Gastrocnemius medialis (tissue), 4 donors: ENCODE results near the gene HSPB7. TPM values are rescaled to one million over a fixed set of nuclear protein-coding genes. Genes with fewer than 3 reads are reported as not detected.

Source experiments
- ATAC-seq, 2 donors: fragments of 150-250 bp; one replicate each; pipeline ENCODE4 v1.9.1; 2016
- DNase-seq, 2 donors: peaks; one replicate each; pipeline ENCODE4 v3.0.0-alpha.2; 2019
- H3K27ac ChIP-seq, 4 donors: fragments of 200-600 bp; sonication (generic); 1 replicate in 1 of 4; 2 replicates in 3 of 4; pipeline ENCODE4 v1.5.1; 2016 to 2018; ENCODE audit warnings: mild to moderate bottlenecking in 2 of 4, moderate library complexity in 1 of 4
- H3K27me3 ChIP-seq, 3 donors: fragments of 200-600 bp; sonication (generic) in 2 of 3; 1 replicate in 1 of 3; 2 replicates in 2 of 3; pipeline versions ENCODE4 v1.5.1 to v1.6.0; 2016 to 2019; ENCODE audit warnings: mild to moderate bottlenecking in 1 of 3, moderate library complexity in 1 of 3
- H3K36me3 ChIP-seq, 2 donors: fragments of 200-600 bp; sonication (generic) in 1 of 2; one replicate each; pipeline ENCODE4 v1.5.1; 2017 to 2018
- H3K4me1 ChIP-seq, 2 donors: fragments of 200-600 bp; sonication (generic) in 1 of 2; one replicate each; pipeline ENCODE4 v1.5.1; 2016 to 2017; ENCODE audit warnings: mild to moderate bottlenecking in 2 of 2
- H3K4me3 ChIP-seq, 4 donors: fragments of 200-600 bp; sonication (generic) in 3 of 4; 1 replicate in 1 of 4; 2 replicates in 3 of 4; pipeline ENCODE4 v1.5.1; 2016 to 2019; ENCODE audit warnings: mild to moderate bottlenecking in 2 of 4
- H3K9me3 ChIP-seq, 3 donors: fragments of 200-600 bp; sonication (generic) in 2 of 3; 1 replicate in 1 of 3; 2 replicates in 2 of 3; pipeline ENCODE4 v1.5.1; 2016 to 2019
- POLR2A ChIP-seq, 2 donors: fragments of 450-650 bp; IDR thresholded peaks; one replicate each; pipeline ENCODE4 v1.6.1; 2017; ENCODE audit warnings: antibody characterized with exemption in 2 of 2, mild to moderate bottlenecking in 2 of 2, moderate library complexity in 2 of 2
- in situ Hi-C, 4 donors: fragments of 200-750 bp; cut with MboI; loops; one replicate each; pipeline versions ENCODE4 v1.15.0 to v1.8.0; 2017; ENCODE audit warnings: low sequenced_read_pairs in 4 of 4
- intact Hi-C: fragments of 100-400 bp; cut with DNase I; formaldehyde crosslinking; loops from one replicate; pipeline ENCODE4 v1.15.1; 2023; ENCODE audit warnings: low total_unique reads
- total RNA-seq, 4 donors: library from RNA; depleted of rRNA; stranded (reverse); fragments of >200 nt; gene quantifications; one replicate each; pipeline versions ENCODE4 v1.1.0 to v1.2.3, GENCODE V29; 2016
- TF ChIP-seq, protein P1 (sequence below), 5 experiments: fragments of 450-650 bp in 3 of 5; fragments of 200-600 bp in 2 of 5; sonication (generic) in 2 of 5; IDR thresholded peaks in 4 of 5; conservative IDR thresholded peaks in 1 of 5; 1 replicate in 4 of 5; 2 replicates in 1 of 5; pipeline ENCODE4 v1.5.1; 2016 to 2019; ENCODE audit warnings: antibody characterized with exemption in 5 of 5, mild to moderate bottlenecking in 3 of 5, moderate library complexity in 3 of 5

The HSPB7 gene
- total RNA-seq, 4 donors from 2014 or later, result 355 to 1,466 (median 716) TPM

DNA sequence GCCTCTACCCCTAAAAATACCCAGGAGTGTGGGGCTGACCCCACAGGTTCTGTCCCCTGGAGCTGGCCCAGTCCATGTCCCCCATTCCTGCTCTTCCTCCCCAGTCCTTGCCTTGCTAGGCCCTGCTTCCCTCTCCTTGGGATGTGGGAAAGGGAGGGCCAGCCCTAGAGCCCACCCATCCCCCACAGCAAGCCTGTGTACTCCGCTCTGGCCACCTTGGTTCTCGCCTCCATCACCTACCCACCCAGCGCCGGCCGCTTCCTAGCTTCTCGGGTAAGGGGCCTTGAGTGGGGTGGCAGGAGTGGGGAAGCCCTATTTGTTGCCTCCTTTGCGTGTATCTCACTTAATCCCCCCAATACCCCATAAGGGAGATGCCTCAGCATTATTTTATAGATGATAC lies 32.5 kb upstream of the HSPB7 start:
- no peak overlapping the region for H3K4me3 ChIP-seq
- H3K4me1 ChIP-seq, result peaks cover 0 to 4% of the 10 kb centered on the region in 2 donors
- in situ Hi-C loops (loop anchor here in 3 of 4 donors (10.0 to 25.0 kb wide), 2 partner anchors 46 to 238 kb away; partner anchors contain the start of genes SRARP (in 2 of the 3) and UQCRHL (in 1 of the 3)), intact Hi-C loops (loop anchor here (1.0 kb wide), 1 partner anchor 9 kb away; no protein-coding TSS in a partner anchor)
- H3K36me3 ChIP-seq, result no peaks in the 10 kb centered on the region
- DNase-seq, result no peak
- no peaks in the 10 kb centered on the region for H3K9me3 ChIP-seq
- no peak overlapping the region for H3K27ac ChIP-seq
- TF ChIP-seq, protein P1, sequence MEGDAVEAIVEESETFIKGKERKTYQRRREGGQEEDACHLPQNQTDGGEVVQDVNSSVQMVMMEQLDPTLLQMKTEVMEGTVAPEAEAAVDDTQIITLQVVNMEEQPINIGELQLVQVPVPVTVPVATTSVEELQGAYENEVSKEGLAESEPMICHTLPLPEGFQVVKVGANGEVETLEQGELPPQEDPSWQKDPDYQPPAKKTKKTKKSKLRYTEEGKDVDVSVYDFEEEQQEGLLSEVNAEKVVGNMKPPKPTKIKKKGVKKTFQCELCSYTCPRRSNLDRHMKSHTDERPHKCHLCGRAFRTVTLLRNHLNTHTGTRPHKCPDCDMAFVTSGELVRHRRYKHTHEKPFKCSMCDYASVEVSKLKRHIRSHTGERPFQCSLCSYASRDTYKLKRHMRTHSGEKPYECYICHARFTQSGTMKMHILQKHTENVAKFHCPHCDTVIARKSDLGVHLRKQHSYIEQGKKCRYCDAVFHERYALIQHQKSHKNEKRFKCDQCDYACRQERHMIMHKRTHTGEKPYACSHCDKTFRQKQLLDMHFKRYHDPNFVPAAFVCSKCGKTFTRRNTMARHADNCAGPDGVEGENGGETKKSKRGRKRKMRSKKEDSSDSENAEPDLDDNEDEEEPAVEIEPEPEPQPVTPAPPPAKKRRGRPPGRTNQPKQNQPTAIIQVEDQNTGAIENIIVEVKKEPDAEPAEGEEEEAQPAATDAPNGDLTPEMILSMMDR (IDR thresholded peaks at IDR 0.05 in 4 of 5, conservative IDR thresholded peaks at IDR 0.05 in 1 of 5), result no peak
- no peak for TF ChIP-seq POLR2A (IDR thresholded peaks at IDR 0.05)
- no peaks in the 10 kb centered on the region for H3K27me3 ChIP-seq
- no peak for ATAC-seq

DNA sequence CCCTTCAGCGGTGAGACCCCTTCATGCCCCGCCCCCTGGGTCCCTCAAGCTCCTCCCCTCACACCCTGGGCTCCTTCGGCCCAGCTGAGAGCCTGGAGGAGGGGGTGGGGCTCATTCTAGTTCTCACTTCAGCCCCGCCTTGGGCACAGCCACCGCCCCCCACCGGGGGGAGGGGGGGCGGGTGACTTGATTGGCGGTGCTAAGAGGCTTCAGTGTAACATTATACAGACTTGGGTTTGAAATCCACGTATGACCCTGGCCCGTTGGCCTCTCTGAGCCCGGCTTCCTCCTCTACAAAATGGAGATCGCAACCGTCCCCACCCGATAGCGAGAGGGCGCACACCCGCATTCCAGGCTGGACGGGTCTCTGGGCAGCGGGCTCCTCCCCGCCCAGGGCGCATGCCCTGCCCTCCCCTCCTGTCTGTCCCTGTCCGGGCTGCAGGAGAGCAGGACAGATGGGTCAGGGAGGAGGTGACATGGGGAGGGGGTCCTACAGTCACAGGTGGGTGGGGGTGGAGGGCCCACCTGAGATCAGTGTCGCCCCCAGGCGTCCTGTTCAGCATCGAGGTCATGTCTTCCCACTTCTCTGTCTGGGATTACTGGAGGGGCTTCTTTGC lies 30.8 kb upstream of the HSPB7 start:
- TF ChIP-seq, protein P1 (IDR thresholded peaks at IDR 0.05 in 4 of 5, conservative IDR thresholded peaks at IDR 0.05 in 1 of 5), result no peak
- no peak for TF ChIP-seq POLR2A (IDR thresholded peaks at IDR 0.05)
- in situ Hi-C loops (loop anchor here in 1 of 4 donors (10.0 kb wide), 1 partner anchor 54 kb away; no protein-coding TSS in a partner anchor), intact Hi-C loops (loop anchor here (5.0 kb wide), 1 partner anchor 231 kb away; no protein-coding TSS in a partner anchor)
- Histone ChIP-seq H3K27me3 (no peaks in the 10 kb centered on the region), H3K4me1 (peaks cover 0 to 4% of the 10 kb centered on the region in 2 donors), H3K36me3 (no peaks in the 10 kb centered on the region), H3K9me3 (no peaks in the 10 kb centered on the region), H3K27ac (no peak overlapping the region), H3K4me3 (peak overlapping the region; percentile 18 to 45 (median 35))
- DNase-seq, result no peak
- ATAC-seq, result peak; percentile 17 to 22

DNA sequence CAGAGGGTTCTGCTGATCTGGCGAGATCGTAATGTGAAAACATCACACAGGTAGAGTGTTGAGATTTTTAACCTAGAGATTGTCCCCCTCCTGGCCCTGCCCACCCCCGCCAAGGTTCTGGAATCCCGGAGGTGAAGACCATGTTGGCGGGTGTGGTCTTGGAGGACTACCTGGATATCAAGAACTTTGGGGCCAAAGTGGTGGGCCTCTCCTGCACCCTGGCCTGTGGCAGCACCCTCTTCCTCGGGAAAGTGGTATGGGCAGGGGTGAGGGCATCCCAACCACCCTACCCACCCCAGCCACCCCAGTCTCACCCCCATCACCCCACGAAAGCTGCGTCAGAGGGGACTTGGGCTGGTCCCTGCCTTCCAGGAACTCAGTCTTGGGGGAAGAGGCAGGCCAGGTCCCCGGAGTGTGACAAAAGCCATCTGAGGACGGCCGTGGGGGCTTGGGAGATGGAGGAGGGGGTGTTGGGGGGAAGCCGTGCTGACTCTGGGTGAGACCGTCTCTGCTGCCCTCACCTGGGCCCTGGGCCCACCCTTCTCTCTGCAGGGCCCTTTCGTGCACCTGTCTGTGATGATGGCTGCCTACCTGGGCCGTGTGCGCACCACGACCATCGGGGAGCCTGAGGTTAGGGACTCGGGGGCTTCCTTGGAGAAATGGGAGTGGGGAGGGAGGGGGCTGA lies 30.1 kb upstream of the HSPB7 start:
- DNase-seq, result no peak
- in situ Hi-C loops, result loop anchor here in 1 of 4 donors (10.0 kb wide), 1 partner anchor 53 kb away; no protein-coding TSS in a partner anchor
- peaks cover 0 to 4% of the 10 kb centered on the region in 2 donors for H3K4me1 ChIP-seq
- H3K36me3 ChIP-seq, result no peaks in the 10 kb centered on the region
- H3K27ac ChIP-seq, result no peak overlapping the region
- H3K4me3 ChIP-seq, result no peak overlapping the region
- no peak for ATAC-seq
- no peak for TF ChIP-seq POLR2A (IDR thresholded peaks at IDR 0.05)
- TF ChIP-seq, protein P1 (IDR thresholded peaks at IDR 0.05 in 4 of 5, conservative IDR thresholded peaks at IDR 0.05 in 1 of 5), result no peak
- no peaks in the 10 kb centered on the region for H3K9me3 ChIP-seq
- no peaks in the 10 kb centered on the region for H3K27me3 ChIP-seq
- intact Hi-C loops, result loop anchor here (5.0 kb wide), 1 partner anchor 231 kb away; no protein-coding TSS in a partner anchor

DNA sequence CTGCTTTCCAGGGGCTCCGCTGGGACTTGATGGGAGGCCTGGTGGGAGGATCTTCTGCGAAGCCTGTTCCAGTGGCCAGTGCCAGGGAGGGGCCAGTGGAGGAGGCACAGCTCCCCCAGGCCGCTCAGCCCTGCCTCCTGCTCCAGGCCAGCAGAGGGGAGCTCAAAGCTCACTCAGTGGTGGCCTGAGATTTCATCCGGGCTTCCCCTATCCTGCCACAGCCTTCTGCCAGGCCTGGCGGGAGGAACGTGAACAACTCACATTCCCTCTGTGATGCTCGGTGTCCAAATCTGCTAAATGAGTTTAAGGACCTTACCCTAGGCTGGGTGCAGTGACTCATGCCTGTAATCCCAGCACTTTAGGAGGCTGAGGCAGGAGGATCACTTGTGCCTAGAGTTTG lies 29.0 kb upstream of the HSPB7 start:
- no peak for DNase-seq
- in situ Hi-C loops (loop anchor here in 1 of 4 donors (10.0 kb wide), 1 partner anchor 52 kb away; no protein-coding TSS in a partner anchor), intact Hi-C loops (loop anchor here (1.0 to 5.0 kb wide), 2 partner anchors 23 to 230 kb away; no protein-coding TSS in a partner anchor)
- no peaks in the 10 kb centered on the region for H3K36me3 ChIP-seq
- H3K4me1 ChIP-seq, result peaks cover 0 to 4% of the 10 kb centered on the region in 2 donors
- no peaks in the 10 kb centered on the region for H3K27me3 ChIP-seq
- no peak overlapping the region for H3K4me3 ChIP-seq
- H3K9me3 ChIP-seq, result no peaks in the 10 kb centered on the region
- no peak overlapping the region for H3K27ac ChIP-seq
- ATAC-seq, result no peak
- TF ChIP-seq POLR2A (IDR thresholded peaks at IDR 0.05), result no peak
- TF ChIP-seq, protein P1 (IDR thresholded peaks at IDR 0.05 in 4 of 5, conservative IDR thresholded peaks at IDR 0.05 in 1 of 5), result no peak
